GM23248 (cell line): Measurements from ENCODE around the gene EML5.

Experiments
- EZH2 ChIP-seq: fragments of 200-600 bp; sonication (generic); IDR thresholded peaks from 2 replicates; pipeline ENCODE4 v1.6.1; 2018; ENCODE audit warnings: antibody characterized with exemption, mild to moderate bottlenecking; ENCODE audit not compliant: insufficient read depth, poor library complexity, severe bottlenecking
- EZH2phosphoT487 ChIP-seq: fragments of 200-600 bp; sonication (generic); IDR thresholded peaks from 2 replicates; pipeline ENCODE4 v1.6.1; 2018; ENCODE audit warnings: antibody characterized with exemption, moderate library complexity, mild to moderate bottlenecking, low read depth; ENCODE audit not compliant: insufficient read depth

DNA sequence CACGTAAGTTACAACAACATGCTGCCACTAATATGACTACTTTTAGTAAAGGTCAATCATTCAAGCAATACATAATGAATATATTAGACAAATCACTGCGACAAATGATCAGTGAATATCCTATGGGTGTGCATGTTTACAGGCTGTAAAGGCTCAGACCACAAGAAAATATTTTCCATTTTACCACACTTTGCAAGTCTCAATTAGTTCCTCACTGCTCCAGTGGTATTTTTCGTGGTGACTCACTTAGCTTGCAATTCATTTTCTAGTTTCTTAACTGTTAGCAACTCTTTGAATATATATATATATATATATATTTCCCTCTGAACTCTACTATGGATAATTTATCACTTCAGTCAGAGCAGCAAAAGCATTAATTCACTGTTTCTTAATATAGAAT is 96.9 kb downstream of the EML5 start:
- TF ChIP-seq EZH2 (no peak), EZH2phosphoT487 (no peak)
